Psoas muscle (tissue), 8 donors: ENCODE data around the gene EFCAB10. TPM values are rescaled to one million over a fixed set of nuclear protein-coding genes. Genes with fewer than 3 reads are reported as not detected.
"Not testable (repeated sequence)": the region's sequence is repeated elsewhere in the genome, so short reads cannot be mapped to it uniquely, and the experiment has no call there.

Source experiments
- ATAC-seq, 4 donors: fragments of 200-7000 bp; cut with Tn5 transposase; one replicate each; pipeline ENCODE4 v1.9.1; 2020; ENCODE audit warnings: moderate library complexity in 3 of 4, mild to moderate bottlenecking in 2 of 4
- DNase-seq, 2 donors: peaks; one replicate each; pipeline ENCODE4 v3.0.0-alpha.2; 2020
- H3K27ac ChIP-seq: fragments of 200-600 bp; one replicate; pipeline ENCODE4 v1.8.0; 2022
- H3K27me3 ChIP-seq, 3 donors: fragments of 200-600 bp in 1 of 3; one replicate each; pipeline versions ENCODE4 v1.6.1 to v1.8.0; 2013 to 2022; ENCODE audit warnings: low read length in 2 of 3, mild to moderate bottlenecking in 2 of 3, moderate library complexity in 1 of 3; ENCODE audit not compliant: insufficient read depth in 3 of 3
- H3K36me3 ChIP-seq, 2 donors: fragments of 200-600 bp in 1 of 2; one replicate each; pipeline versions ENCODE4 v1.6.1 to v1.8.0; 2013 to 2022; ENCODE audit warnings: low read depth in 1 of 2, mild to moderate bottlenecking in 1 of 2, moderate library complexity in 1 of 2; ENCODE audit not compliant: insufficient read depth in 1 of 2
- H3K4me1 ChIP-seq: fragments of 200-600 bp; one replicate; pipeline ENCODE4 v1.8.0; 2022
- H3K4me3 ChIP-seq: fragments of 200-600 bp; one replicate; pipeline ENCODE4 v1.8.0; 2022; ENCODE audit warnings: mild to moderate bottlenecking
- H3K9me3 ChIP-seq: fragments of 200-600 bp; one replicate; pipeline ENCODE4 v1.8.0; 2022
- WGBS, 3 donors: extraction: QIAGEN DNeasy Blood & Tissue Kit; methylation state at CpG; one replicate each; pipeline versions ENCODE4 v1.1.6 to v1.1.7; 2013; 5-methylcytosine and 5-hydroxymethylcytosine counted together
- intact Hi-C, 2 donors: fragments of 100-400 bp; cut with DNase I; formaldehyde crosslinking; loops; one replicate each; pipeline versions ENCODE4 v1.11.0 to v1.14.2; 2022
- polyA plus RNA-seq, 3 donors: library from polyadenylated mRNA; stranded (reverse); fragments of 200-250 nt; gene quantifications; one replicate each; pipeline ENCODE4 v1.2.3, GENCODE V29; 2013
- total RNA-seq, 4 donors: library from RNA; stranded (reverse); fragmentation: NEBNext Ultra II Directional in 2 of 4; extraction: Animal tissue kit (Norgen Biotek cat#: 25700) in 2 of 4; gene quantifications; one replicate each; pipeline versions ENCODE4 v1.2.1 to v1.2.4, GENCODE V29; 2021 to 2023
- TF ChIP-seq, protein P1 (sequence below): fragments of 200-600 bp; IDR thresholded peaks from one replicate; pipeline ENCODE4 v1.8.0; 2022; ENCODE audit warnings: antibody characterized with exemption
- donor health status: healthy with polysubstance abuse.
- donor health status: DM: no; HTN: no; CAD: no; lungs with moderate emphysema.
- donor health status: Bipolar disorder and iron deficiency.
- donor health status: healthy.
- donor health status: DM: yes; HTN: yes; CAD: no.
- donor health status: DM: no; HTN: no; CAD: no.
- donor health status: DM: no; HTN: no; CAD: no.
- donor health status: DM: yes; HTN: yes; CAD: no.

EFCAB10 gene
- total and polyA plus RNA-seq, 7 donors = not detected

DNA sequence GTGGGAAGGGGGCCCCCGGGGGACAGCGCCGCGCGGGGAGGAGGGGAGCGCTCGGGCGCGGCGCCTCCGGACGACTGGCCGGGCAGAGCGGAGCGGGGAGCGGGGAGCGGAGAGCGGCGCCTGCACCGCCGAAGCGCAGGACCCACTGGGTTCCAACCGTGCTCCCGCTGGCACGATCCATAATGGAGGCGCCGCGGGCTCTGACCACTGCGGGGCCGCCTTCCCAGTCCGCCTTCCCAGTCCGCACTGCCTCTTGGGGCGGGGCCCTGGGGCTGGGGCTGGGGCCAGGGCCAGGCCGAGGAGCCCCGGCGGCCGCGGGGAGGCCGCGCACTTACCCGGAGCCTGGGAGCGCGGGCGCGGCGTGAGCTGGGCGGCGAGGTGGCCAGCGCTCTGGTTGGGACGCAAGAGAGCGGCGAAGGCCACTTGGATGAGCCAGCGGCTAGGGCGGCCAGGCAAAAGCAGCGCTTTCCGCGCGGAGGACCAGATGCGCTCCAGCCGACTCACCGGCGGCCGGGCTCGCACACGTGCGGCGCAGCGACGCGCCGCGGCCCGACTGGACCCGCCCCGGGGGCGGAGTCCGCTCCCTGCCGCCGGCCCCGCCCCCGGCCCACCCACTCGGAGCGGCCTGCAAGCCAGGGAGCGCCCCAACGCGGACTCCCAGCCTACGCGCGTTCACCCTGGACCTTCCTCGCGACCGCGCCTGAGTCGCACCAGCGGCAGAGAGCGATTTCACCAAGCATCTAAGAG, 59.4 kb downstream of the EFCAB10 start, which contains the start of gene PUS7:
TSS of gene PUS7 (minus strand) at position 555 of the 747 bp plus-strand sequence. CDS start 13,759 bp downstream, outside the sequence.
- 0 to 1% (median 0%) methylated on average over 56 to 96 of the region's 96 CpGs for WGBS, 3 donors

DNA sequence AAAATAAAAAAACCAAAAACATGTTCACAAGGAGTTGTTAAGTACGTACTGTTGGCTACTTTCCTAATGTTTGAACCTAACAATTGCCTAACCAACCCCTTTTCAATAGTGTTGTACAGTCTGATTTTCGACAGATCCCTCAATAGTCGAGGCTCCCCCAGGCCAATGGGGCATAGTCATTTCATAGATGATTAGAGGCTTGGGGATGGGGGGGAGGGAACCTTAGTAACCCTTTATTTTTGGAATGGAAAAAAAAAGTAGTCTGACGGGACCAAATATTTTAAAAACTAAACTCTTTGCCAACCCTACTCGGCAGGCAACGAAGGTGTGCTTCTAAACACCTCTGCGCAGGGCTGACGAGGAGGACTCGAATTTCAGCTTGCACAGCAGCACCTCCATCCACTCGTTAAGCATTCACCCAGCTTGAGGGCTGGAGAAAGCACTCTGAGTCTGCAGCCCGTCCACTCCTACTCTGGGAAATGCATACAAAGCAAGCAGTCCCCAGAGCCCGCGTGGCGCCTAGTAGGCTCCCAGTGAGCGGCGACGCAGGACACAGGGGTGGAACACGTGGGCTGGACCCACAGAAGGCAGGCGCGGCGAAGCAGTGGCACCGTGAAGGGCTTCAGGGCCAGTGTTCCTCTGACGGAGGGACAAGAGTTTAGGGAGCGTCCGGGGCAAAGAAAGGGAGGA, 60.1 kb downstream of the EFCAB10 start:
- Histone ChIP-seq H3K4me3 (peak overlapping the region; percentile 97), H3K27me3 (no peaks in the 10 kb centered on the region), H3K4me1 (peaks cover 8% of the 10 kb centered on the region), H3K36me3 (peaks cover 0 to 12% of the 10 kb centered on the region in 2 donors), H3K27ac (peak overlapping the region; percentile 96), H3K9me3 (no peaks in the 10 kb centered on the region)
- TF ChIP-seq, protein P1, sequence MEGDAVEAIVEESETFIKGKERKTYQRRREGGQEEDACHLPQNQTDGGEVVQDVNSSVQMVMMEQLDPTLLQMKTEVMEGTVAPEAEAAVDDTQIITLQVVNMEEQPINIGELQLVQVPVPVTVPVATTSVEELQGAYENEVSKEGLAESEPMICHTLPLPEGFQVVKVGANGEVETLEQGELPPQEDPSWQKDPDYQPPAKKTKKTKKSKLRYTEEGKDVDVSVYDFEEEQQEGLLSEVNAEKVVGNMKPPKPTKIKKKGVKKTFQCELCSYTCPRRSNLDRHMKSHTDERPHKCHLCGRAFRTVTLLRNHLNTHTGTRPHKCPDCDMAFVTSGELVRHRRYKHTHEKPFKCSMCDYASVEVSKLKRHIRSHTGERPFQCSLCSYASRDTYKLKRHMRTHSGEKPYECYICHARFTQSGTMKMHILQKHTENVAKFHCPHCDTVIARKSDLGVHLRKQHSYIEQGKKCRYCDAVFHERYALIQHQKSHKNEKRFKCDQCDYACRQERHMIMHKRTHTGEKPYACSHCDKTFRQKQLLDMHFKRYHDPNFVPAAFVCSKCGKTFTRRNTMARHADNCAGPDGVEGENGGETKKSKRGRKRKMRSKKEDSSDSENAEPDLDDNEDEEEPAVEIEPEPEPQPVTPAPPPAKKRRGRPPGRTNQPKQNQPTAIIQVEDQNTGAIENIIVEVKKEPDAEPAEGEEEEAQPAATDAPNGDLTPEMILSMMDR = no peak
- DNase-seq (peak; percentile 68 to 77), ATAC-seq (peak; percentile 55 to 67 (median 65))
- 5 to 17% (median 7%) methylated on average over 23 to 25 of the region's 25 CpGs for WGBS, 3 donors
- intact Hi-C loops = no loop called here

More for the DNA sequence above, 59.4 kb downstream of the EFCAB10 start, which contains the start of gene PUS7:
- Histone ChIP-seq H3K4me1 (peaks cover 8% of the 10 kb centered on the region), H3K27me3 (no peaks in the 10 kb centered on the region), H3K9me3 (no peaks in the 10 kb centered on the region), H3K4me3 (peak within 1 kb of the TSS; percentile 97), H3K36me3 (peaks cover 0 to 12% of the 10 kb centered on the region in 2 donors), H3K27ac (peak within 1 kb of the TSS; percentile 96)
- intact Hi-C loops = no loop called here
- TF ChIP-seq, protein P1 = no peak
- ATAC-seq (peak; percentile 96), DNase-seq (peak; percentile 92 to 93)

DNA sequence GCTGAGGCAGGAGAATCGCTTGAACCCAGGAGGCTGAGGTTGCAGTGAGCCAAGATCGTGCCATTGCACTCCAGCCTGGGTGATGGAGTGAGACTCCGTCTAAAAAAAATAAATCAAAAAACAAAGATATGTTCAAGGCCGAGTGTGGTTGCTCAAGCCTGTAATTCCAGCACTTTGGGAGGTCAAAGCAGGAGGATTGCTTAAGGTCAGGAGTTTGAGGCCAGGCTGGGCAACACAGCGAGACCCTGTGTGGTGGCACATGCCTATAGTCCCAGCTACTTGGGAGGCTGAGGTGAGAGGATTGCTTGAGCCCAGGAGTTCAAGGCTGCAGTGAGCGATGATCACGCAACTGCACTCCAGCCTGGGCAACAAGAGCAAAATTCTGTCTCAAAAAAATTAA, 60.7 kb downstream of the EFCAB10 start:
- WGBS, 3 donors = 94 to 96% (median 94%) methylated on average over 7 of the region's 7 CpGs
- peak overlapping the region; percentile 97 for H3K4me3 ChIP-seq

DNA sequence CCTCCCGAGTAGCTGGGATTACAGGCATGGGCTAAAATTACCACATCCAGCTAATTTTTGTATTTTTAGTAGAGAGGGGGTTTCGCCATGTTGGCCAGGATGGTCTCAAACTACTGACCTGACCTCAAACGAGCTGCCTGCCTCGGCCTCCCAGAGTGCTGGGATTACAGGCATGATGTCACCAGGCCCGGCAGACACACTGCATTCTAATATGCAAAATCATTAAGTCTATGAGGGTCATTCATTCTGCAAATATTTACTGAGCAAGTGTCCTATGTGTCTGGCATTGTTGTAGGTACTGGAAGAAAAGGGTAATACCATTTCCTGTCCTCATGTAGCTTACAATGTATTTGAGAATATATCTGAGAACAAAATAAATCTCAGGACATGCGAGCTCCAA, 61.9 kb downstream of the EFCAB10 start:
- intact Hi-C loops = no loop called here
- DNase-seq = no peak
- Histone ChIP-seq H3K27me3 (no peaks in the 10 kb centered on the region), H3K9me3 (no peaks in the 10 kb centered on the region), H3K4me1 (peaks cover 8% of the 10 kb centered on the region), H3K36me3 (peaks cover 0 to 12% of the 10 kb centered on the region in 2 donors), H3K27ac (no peak overlapping the region), H3K4me3 (no peak overlapping the region)
- WGBS, 3 donors = 82 to 88% (median 84%) methylated on average over 6 of the region's 6 CpGs
- no peak for ATAC-seq
- TF ChIP-seq, protein P1 = no peak

More for the DNA sequence above, 60.7 kb downstream of the EFCAB10 start:
- DNase-seq, H3K4me1 ChIP-seq, intact Hi-C loops, H3K27me3 ChIP-seq, H3K9me3 ChIP-seq, ATAC-seq: not testable (repeated sequence)
- Histone ChIP-seq H3K27ac (peak overlapping the region; percentile 96), H3K36me3 (peaks cover 0 to 12% of the 10 kb centered on the region in 2 donors)

DNA sequence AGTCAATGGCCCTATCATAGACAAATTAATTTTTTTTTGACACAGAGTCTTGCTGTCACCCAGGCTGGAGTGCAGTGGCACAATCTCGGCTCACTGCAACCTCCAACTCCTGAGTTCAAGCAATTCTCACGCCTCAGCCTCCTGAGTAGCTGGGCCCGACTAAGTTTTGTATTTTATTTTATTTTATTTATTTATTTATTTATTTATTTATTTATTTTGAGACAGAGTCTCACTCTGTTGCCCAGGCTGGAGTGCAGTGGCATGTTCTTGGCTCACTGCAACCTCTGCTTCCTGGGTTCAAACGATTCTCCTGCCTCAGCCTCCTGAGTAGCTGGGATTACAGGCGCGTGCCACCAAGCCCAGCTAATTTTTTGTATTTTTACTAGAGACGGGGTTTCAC, 65.7 kb downstream of the EFCAB10 start:
- WGBS, 3 donors = 94 to 96% (median 95%) methylated on average over 7 of the region's 7 CpGs

More for the DNA sequence above, 65.7 kb downstream of the EFCAB10 start:
- intact Hi-C loops, H3K4me3 ChIP-seq, H3K27me3 ChIP-seq, H3K4me1 ChIP-seq, DNase-seq, H3K9me3 ChIP-seq, ATAC-seq, H3K27ac ChIP-seq: not testable (repeated sequence)
- peaks cover 0 to 12% of the 10 kb centered on the region in 2 donors for H3K36me3 ChIP-seq

Other genes starting within 250 kb of the EFCAB10 start
- 10 to 100 TPM; 33.2 to 51.3 (median 39.0) TPM for gene SRPK2, start 192.6 kb downstream of the EFCAB10 start, total RNA-seq
- gene SRPK2, start 192.6 kb downstream of the EFCAB10 start, polyA plus RNA-seq = 10 to 100 TPM; 12.7 to 22.9 (median 21.7) TPM
- 10 to 100 TPM in 3 of 4 donors, 1 to 10 TPM in 1; 5.7 to 19.7 (median 13.4) TPM for gene PUS7, start 59.2 kb downstream of the EFCAB10 start, total RNA-seq
- 10 to 100 TPM in 1 of 3 donors, 1 to 10 TPM in 2; 7.4 to 12.4 (median 8.0) TPM for gene PUS7, start 59.2 kb downstream of the EFCAB10 start, polyA plus RNA-seq
- gene RINT1, start 49.3 kb downstream of the EFCAB10 start, total RNA-seq = 10 to 100 TPM; 16.6 to 20.8 (median 20.1) TPM
- gene RINT1, start 49.3 kb downstream of the EFCAB10 start, polyA plus RNA-seq = 10 to 100 TPM; 10.9 to 21.5 (median 14.1) TPM